ENCODE measurements around the gene IQCB1.
"Not testable (repeated sequence)": the region's sequence is repeated elsewhere in the genome, so short reads cannot be mapped to it uniquely, and the experiment has no call there.

The IQCB1 gene

GRCh38 chr3:121870717-121871116 is 35.9 kb upstream of the IQCB1 start:
- H3K9me3 ChIP-seq (ENCODE audit: severe bottlenecking): no peaks in the 10 kb centered on the region
- ATAC-seq (ENCODE audit: low read depth) (no peak), DNase-seq (ENCODE audit: low spot score) (no peak)
- no peak overlapping the region for H3K4me3 ChIP-seq (ENCODE audit: severe bottlenecking)
- no peak overlapping the region for H3K27ac ChIP-seq (ENCODE audit: poor library complexity, severe bottlenecking)
- TF ChIP-seq CTCF (IDR thresholded peaks at IDR 0.05; ENCODE audit: poor library complexity, severe bottlenecking): no peak
- H3K4me1 ChIP-seq (ENCODE audit: insufficient read depth, poor library complexity, severe bottlenecking): no peaks in the 10 kb centered on the region
- H3K36me3 ChIP-seq (ENCODE audit: low read depth): 0 out of 2 replicates have a peak, but pooled peaks cover 7% of the 10 kb centered on the region
- H3K27me3 ChIP-seq (ENCODE audit: insufficient read depth, poor library complexity, severe bottlenecking): no peaks in the 10 kb centered on the region

- no peaks in the 10 kb centered on the region for H3K4me1 ChIP-seq (ENCODE audit: insufficient read depth, poor library complexity, severe bottlenecking)
- H3K27me3 ChIP-seq (ENCODE audit: insufficient read depth, poor library complexity, severe bottlenecking): no peaks in the 10 kb centered on the region
- DNase-seq (ENCODE audit: low spot score) (no peak), ATAC-seq (ENCODE audit: low read depth) (no peak)
- H3K27ac ChIP-seq (ENCODE audit: poor library complexity, severe bottlenecking): no peak overlapping the region
- no peak for TF ChIP-seq CTCF (IDR thresholded peaks at IDR 0.05; ENCODE audit: poor library complexity, severe bottlenecking)
- H3K4me3 ChIP-seq (ENCODE audit: severe bottlenecking): no peak overlapping the region
- no peaks in the 10 kb centered on the region for H3K9me3 ChIP-seq (ENCODE audit: severe bottlenecking)
- H3K36me3 ChIP-seq (ENCODE audit: low read depth): 0 out of 2 replicates have a peak, but pooled peaks cover 7% of the 10 kb centered on the region
Measured at GRCh38 chr3:121869736-121870135, 34.9 kb upstream of the IQCB1 start.

- no peak overlapping the region for H3K27ac ChIP-seq (ENCODE audit: poor library complexity, severe bottlenecking)
- no peak for DNase-seq (ENCODE audit: low spot score)
- H3K27me3 ChIP-seq (ENCODE audit: insufficient read depth, poor library complexity, severe bottlenecking): no peaks in the 10 kb centered on the region
- no peaks in the 10 kb centered on the region for H3K9me3 ChIP-seq (ENCODE audit: severe bottlenecking)
- no peak overlapping the region for H3K4me3 ChIP-seq (ENCODE audit: severe bottlenecking)
- H3K36me3 ChIP-seq (ENCODE audit: low read depth): no peaks in the 10 kb centered on the region
- no peaks in the 10 kb centered on the region for H3K4me1 ChIP-seq (ENCODE audit: insufficient read depth, poor library complexity, severe bottlenecking)
- no peak for TF ChIP-seq CTCF (IDR thresholded peaks at IDR 0.05; ENCODE audit: poor library complexity, severe bottlenecking)
- no peak for ATAC-seq (ENCODE audit: low read depth)
Measured at GRCh38 chr3:121863801-121864200, 28.9 kb upstream of the IQCB1 start.

- H3K27ac ChIP-seq (ENCODE audit: poor library complexity, severe bottlenecking); DNase-seq (ENCODE audit: low spot score); H3K9me3 ChIP-seq (ENCODE audit: severe bottlenecking); H3K4me3 ChIP-seq (ENCODE audit: severe bottlenecking); H3K36me3 ChIP-seq (ENCODE audit: low read depth); ATAC-seq (ENCODE audit: low read depth); H3K27me3 ChIP-seq (ENCODE audit: insufficient read depth, poor library complexity, severe bottlenecking); H3K4me1 ChIP-seq (ENCODE audit: insufficient read depth, poor library complexity, severe bottlenecking): not testable (repeated sequence)
Measured at GRCh38 chr3:121863247-121863646, 28.4 kb upstream of the IQCB1 start.

- ATAC-seq (ENCODE audit: low read depth); H3K4me3 ChIP-seq (ENCODE audit: severe bottlenecking); H3K9me3 ChIP-seq (ENCODE audit: severe bottlenecking); H3K27me3 ChIP-seq (ENCODE audit: insufficient read depth, poor library complexity, severe bottlenecking); H3K4me1 ChIP-seq (ENCODE audit: insufficient read depth, poor library complexity, severe bottlenecking); H3K27ac ChIP-seq (ENCODE audit: poor library complexity, severe bottlenecking); DNase-seq (ENCODE audit: low spot score); H3K36me3 ChIP-seq (ENCODE audit: low read depth): not testable (repeated sequence)
Measured at GRCh38 chr3:121857778-121858177, 22.9 kb upstream of the IQCB1 start.

- no peaks in the 10 kb centered on the region for H3K4me1 ChIP-seq (ENCODE audit: insufficient read depth, poor library complexity, severe bottlenecking)
- H3K36me3 ChIP-seq (ENCODE audit: low read depth): peaks cover 3% of the 10 kb centered on the region; the same call in 1 of the 2 replicates
- ATAC-seq (ENCODE audit: low read depth): 0 out of 3 replicates have a peak, but pooled peaks have one; percentile 42
- H3K9me3 ChIP-seq (ENCODE audit: severe bottlenecking): no peaks in the 10 kb centered on the region
- no peak for DNase-seq (ENCODE audit: low spot score)
- no peak overlapping the region for H3K27ac ChIP-seq (ENCODE audit: poor library complexity, severe bottlenecking)
- no peaks in the 10 kb centered on the region for H3K27me3 ChIP-seq (ENCODE audit: insufficient read depth, poor library complexity, severe bottlenecking)
- H3K4me3 ChIP-seq (ENCODE audit: severe bottlenecking): no peak overlapping the region
- TF ChIP-seq CTCF (IDR thresholded peaks at IDR 0.05; ENCODE audit: poor library complexity, severe bottlenecking): peak; percentile 63
Measured at GRCh38 chr3:121855555-121855954, 20.7 kb upstream of the IQCB1 start.
